WERI-Rb-1 (cell line): ENCODE data around the gene HMBS.
A peak's percentile ranks its signal among the peaks of the same experiment; 100 is the strongest.
"Not testable (repeated sequence)": the region's sequence is repeated elsewhere in the genome, so short reads cannot be mapped to it uniquely, and the experiment has no call there.

Experiments
- DNase-seq: peaks from one replicate; pipeline ENCODE4 v3.0.0-alpha.2; 2020
- H3K27ac ChIP-seq: fragments of 250-450 bp; sonication (Bioruptor Pico); 2 replicates; pipeline ENCODE4 v1.5.1; 2020; ENCODE audit warnings: mild to moderate bottlenecking, moderate library complexity
- H3K27me3 ChIP-seq: fragments of 250-450 bp; sonication (Bioruptor Pico); 2 replicates; pipeline ENCODE4 v1.5.1; 2021; ENCODE audit warnings: mild to moderate bottlenecking, low read depth, moderate library complexity; ENCODE audit not compliant: insufficient read depth, severe bottlenecking
- H3K36me3 ChIP-seq: fragments of 250-450 bp; sonication (Bioruptor Pico); 2 replicates; pipeline ENCODE4 v1.5.1; 2020; ENCODE audit warnings: mild to moderate bottlenecking, moderate library complexity
- H3K4me3 ChIP-seq: 2 replicates; pipeline ENCODE4 v1.5.1; 2011; ENCODE audit warnings: low read depth, mild to moderate bottlenecking, control low read depth, low read length
- H3K9me3 ChIP-seq: fragments of 250-450 bp; sonication (Bioruptor Pico); 2 replicates; pipeline ENCODE4 v1.5.1; 2021; ENCODE audit warnings: mild to moderate bottlenecking, moderate library complexity; ENCODE audit not compliant: severe bottlenecking
- TF ChIP-seq, protein P1 (sequence below): IDR thresholded peaks from 2 replicates; pipeline ENCODE4 v1.5.1; 2011; ENCODE audit warnings: low read depth, mild to moderate bottlenecking, control low read depth, inconsistent platforms, low read length

Gene HMBS

DNA sequence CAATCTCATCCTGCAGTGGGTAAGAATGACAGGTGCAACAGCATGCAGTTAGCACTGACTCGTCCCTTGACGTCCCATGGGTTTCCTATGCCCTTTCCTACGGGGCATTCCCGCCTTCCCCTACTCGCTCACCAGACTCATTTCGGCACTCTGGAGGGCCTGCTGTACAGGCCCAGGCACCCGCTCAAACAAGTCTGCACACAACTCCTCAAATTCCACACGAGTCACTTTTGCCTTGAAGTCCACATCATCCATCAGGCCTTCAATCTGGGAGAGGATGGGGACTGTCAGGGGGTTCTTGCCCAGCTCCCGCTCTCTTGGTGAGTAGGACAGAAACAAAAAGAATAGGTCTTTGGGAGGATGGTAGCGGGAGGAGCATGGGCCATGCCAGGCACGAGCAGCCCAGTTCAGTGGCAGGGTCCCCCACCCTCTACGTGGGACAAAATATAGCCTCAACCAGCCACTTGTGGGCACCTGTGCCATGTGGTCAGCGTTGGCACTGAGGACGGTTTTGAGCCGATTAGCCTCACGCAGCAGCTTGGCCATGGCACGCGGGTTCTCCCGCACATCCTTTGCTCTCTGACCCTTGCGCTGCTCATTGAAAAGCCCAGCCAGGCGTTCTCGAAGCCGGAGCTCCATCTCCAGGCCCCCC is 32.4 kb upstream of the HMBS start:
- Histone ChIP-seq H3K27me3 (no peaks in the 10 kb centered on the region), H3K9me3 (no peaks in the 10 kb centered on the region), H3K4me3 (no peak overlapping the region), H3K27ac (no peak overlapping the region), H3K36me3 (peaks cover 76% of the 10 kb centered on the region)
- DNase-seq, result no peak
- TF ChIP-seq, protein P1, sequence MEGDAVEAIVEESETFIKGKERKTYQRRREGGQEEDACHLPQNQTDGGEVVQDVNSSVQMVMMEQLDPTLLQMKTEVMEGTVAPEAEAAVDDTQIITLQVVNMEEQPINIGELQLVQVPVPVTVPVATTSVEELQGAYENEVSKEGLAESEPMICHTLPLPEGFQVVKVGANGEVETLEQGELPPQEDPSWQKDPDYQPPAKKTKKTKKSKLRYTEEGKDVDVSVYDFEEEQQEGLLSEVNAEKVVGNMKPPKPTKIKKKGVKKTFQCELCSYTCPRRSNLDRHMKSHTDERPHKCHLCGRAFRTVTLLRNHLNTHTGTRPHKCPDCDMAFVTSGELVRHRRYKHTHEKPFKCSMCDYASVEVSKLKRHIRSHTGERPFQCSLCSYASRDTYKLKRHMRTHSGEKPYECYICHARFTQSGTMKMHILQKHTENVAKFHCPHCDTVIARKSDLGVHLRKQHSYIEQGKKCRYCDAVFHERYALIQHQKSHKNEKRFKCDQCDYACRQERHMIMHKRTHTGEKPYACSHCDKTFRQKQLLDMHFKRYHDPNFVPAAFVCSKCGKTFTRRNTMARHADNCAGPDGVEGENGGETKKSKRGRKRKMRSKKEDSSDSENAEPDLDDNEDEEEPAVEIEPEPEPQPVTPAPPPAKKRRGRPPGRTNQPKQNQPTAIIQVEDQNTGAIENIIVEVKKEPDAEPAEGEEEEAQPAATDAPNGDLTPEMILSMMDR, result no peak

DNA sequence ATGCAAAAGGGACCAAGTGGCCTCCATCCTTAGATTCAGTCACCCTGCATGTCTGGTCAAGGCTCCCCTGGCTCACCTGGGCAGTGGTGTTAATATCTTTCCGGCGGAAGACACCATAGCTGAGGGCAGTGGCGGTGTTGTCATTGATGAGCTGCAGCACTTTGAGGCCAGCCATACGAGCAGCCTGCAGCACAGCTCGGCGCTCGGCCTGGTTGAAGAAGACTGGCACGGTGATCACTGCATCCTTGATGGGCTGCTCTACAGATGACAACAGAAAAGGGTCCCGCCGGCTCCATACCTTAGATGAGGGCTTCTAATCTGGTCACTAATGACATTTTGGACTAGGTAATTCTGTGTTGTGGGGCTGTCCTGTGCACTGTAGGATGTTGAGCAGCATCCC is 30.3 kb upstream of the HMBS start:
- peaks cover 54% of the 10 kb centered on the region for H3K36me3 ChIP-seq
- no peaks in the 10 kb centered on the region for H3K27me3 ChIP-seq

DNA sequence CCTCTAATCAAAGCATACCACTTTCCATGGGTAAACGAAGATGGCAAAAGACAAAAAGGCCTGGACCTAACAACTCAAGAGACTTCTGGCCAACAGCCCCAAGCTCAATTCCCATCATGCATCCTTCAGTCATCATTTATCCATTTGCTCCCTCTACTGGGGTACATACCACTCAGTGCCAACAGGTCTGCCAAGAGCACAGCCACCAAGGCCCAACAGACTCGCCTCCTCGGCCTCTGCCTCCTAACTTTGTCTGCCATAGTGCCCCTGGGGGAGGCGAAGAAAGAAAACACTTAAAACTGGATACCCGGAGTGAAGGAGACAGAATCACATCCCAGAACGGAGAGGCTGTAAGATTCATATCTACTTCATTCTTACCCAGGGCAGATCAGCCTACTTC is 28.8 kb upstream of the HMBS start:
- no peaks in the 10 kb centered on the region for H3K27me3 ChIP-seq
- peak overlapping the region; percentile 86 for H3K27ac ChIP-seq
- TF ChIP-seq, protein P1, result no peak
- H3K4me3 ChIP-seq, result peak overlapping the region; percentile 76
- no peak for DNase-seq
- no peaks in the 10 kb centered on the region for H3K9me3 ChIP-seq
- H3K36me3 ChIP-seq, result peaks cover 49% of the 10 kb centered on the region

More for the DNA sequence above, 30.3 kb upstream of the HMBS start:
- no peak overlapping the region for H3K27ac ChIP-seq
- DNase-seq, result no peak
- TF ChIP-seq, protein P1, result no peak
- no peaks in the 10 kb centered on the region for H3K9me3 ChIP-seq
- no peak overlapping the region for H3K4me3 ChIP-seq

DNA sequence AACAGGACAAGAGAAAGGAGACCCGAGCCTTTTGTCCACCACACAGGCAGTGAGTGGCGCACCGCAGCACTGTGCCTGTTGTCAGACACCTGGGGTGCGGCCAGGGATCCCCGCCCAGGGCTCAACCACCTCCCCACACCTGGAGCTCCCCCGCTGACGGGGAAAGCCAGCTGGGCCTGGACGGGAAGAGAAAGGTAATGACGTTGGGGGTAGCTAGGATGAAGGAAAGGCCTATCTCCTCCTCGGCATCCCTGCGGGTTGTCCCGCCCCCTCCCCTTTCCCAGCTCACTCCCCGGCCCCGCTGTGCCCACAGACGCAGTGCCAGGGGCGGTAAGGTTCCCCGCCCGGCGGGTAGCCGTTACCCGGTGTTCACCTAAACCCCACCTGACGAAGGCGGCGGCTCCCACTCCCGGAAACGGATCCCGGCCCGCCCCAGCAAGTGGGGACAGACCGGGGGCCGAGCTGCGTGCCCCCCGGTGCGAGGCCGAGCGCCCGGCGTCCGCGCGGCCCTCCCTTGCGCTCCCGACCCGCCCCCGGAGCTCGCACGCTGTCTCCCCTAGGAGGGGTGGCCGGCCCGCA is 28.2 kb upstream of the HMBS start:
- peak overlapping the region; percentile 76 for H3K4me3 ChIP-seq
- peaks cover 43% of the 10 kb centered on the region for H3K36me3 ChIP-seq
- DNase-seq, result peak; percentile 31
- H3K9me3 ChIP-seq, result no peaks in the 10 kb centered on the region
- H3K27ac ChIP-seq, result peak overlapping the region; percentile 86
- no peaks in the 10 kb centered on the region for H3K27me3 ChIP-seq
- TF ChIP-seq, protein P1, result no peak

DNA sequence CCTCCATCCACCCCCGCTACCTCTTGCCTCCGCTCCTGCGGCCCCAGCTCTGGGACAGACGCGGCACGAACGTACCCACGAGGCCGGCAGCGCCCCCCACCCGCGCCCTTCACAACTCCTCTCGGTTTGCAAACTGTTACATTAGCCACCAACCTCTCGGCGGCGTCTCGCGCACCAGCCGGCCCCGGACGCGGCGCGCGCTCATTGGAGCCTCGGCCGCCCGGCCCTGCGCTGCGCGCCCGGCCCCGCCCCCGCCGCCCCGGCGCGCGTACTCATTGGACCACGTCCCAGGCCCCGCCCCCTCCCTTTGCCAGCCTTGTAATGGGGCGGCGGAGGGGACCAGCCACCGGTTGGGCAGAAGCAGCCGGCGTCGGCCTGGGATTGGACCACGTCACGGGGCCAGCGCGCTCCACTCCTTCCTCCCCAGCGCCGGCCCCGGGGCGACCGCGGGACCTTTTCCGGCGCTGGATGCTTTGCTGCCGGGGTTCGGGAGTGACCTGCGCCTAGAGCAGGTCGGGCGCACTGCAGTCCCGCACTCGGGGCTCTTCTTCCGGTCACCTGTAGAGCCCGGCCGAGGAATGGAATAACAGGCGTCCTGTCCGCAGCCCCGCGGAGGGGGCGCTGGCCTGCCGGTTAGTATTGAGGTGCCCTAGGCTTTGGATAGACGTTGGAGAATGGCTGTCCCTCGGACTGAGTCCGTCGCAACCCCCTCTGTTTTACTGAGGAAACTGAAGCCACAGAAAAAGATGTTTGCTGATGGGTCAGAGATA is 27.5 kb upstream of the HMBS start, which contains the start of gene HYOU1:
HYOU1 (minus strand) TSS at position 206 of the 770 bp plus-strand sequence. CDS start 1,045 bp downstream, outside the sequence.
- Histone ChIP-seq H3K9me3 (no peaks in the 10 kb centered on the region), H3K27me3 (no peaks in the 10 kb centered on the region), H3K36me3 (peaks cover 36% of the 10 kb centered on the region), H3K4me3 (peak within 1 kb of the TSS; percentile 76), H3K27ac (peak within 1 kb of the TSS; percentile 86)
- TF ChIP-seq, protein P1, result peak; percentile 25; the same call in 1 of the 2 replicates
- DNase-seq, result peak; percentile 98

DNA sequence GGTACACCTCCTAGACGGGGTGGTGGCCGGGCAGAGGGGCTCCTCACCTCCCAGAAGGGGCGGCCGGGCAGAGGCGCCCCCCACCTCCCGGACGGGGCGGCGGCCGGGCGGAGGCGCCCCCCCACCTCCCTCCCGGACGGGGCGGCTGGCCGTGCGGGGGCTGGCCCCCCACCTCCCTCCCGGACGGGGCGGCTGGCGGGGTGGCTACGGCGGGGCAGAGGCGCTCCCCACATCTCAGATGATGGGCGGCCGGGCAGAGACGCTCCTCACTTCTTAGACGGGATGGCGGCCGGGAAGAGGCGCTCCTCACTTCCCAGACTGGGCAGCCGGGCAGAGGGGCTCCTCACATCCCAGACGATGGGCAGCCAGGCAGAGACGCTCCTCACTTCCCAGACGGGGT is 25.6 kb upstream of the HMBS start:
- H3K4me3 ChIP-seq, H3K9me3 ChIP-seq, DNase-seq: not testable (repeated sequence)

More for the DNA sequence above, 25.6 kb upstream of the HMBS start:
- H3K36me3 ChIP-seq, result peaks cover 16% of the 10 kb centered on the region
- not testable (repeated sequence) for H3K27me3 ChIP-seq, H3K27ac ChIP-seq
